Lung microvascular endothelial cell (primary cell): ENCODE data around the gene DDX28. TPM values are rescaled to one million over a fixed set of nuclear protein-coding genes. Genes with fewer than 3 reads are reported as not detected.
"Not testable (repeated sequence)": the region's sequence is repeated elsewhere in the genome, so short reads cannot be mapped to it uniquely, and the experiment has no call there.

Experiments used
- DNase-seq, 2 donors: peaks; one replicate each; pipeline versions ENCODE4 v3.0.0 to v3.0.0-alpha.2; 2010; ENCODE audit warnings: low read depth in 2 of 2
- total RNA-seq: library from RNA; depleted of rRNA; stranded (reverse); fragments of >200 nt; gene quantifications from 2 replicates; pipeline ENCODE4 v1.2.1, GENCODE V29; 2014

The DDX28 gene
- total RNA-seq, 1 donor from 2014 or later = 19.8 TPM

DNA sequence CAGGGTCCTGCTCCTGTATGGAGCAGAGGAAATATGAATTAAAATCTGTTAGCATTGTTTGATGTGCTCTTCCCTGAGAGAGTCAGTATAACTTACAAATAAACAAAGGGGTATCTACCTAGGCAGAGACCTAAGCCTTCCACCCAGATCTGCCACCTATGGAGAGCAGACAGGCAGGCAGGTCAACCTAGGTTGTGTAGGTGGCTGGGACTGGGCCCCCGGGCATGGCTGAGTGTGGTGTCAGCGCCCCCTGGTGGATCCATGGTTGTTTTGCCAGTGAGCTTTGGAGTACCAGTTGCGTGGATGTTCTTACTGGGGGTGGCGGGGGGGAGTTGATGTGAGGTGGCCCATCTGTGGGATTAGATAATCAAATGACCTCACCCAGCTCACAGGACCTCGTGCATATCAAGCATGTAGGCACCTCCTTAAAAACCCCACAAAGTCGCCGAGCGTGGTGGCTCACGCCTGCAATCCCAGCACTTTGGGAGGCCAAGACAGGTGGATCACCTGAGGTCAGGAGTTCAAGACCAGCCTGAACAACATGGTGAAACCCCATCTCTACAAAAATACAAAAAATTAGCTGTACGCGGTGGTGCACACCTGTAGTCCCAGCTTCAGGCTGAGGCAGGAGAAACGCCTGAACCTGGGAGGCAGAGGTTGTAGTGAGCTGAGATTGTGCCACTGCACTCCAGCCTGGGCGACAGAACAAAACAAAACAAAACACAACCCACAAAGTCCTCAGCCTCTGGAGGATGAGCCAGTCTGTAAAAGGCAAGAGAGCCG lies 17.7 kb upstream of the DDX28 start:
- DNase-seq = peak; percentile 77 to 90

- DNase-seq = no peak
Observed at GRCh38 chr16:68037841-68038597, 15.0 kb upstream of the DDX28 start.

- DNase-seq = peak in 1 of 2 donors; percentile 32
Observed at GRCh38 chr16:68035227-68035626, 12.2 kb upstream of the DDX28 start.

DNA sequence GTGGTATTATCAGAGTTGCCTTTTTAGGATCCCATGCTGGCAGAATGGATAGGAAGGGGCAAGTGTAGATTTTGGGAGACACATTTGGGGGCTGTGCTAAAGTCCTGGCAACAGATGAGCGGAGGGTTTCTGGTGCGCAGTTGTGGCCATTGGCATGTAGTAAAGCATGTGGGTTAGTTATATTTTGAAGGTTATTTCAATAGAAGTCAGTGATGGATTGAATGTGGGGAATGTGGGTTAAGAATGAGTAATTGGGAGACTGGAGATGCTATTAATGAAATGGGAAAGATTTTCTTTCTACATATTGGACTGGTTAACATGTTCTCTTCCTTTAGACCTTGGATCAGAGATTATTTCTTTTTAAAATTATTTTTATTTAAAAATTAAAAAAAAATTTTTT lies 10.1 kb upstream of the DDX28 start:
- DNase-seq = no peak

DNA sequence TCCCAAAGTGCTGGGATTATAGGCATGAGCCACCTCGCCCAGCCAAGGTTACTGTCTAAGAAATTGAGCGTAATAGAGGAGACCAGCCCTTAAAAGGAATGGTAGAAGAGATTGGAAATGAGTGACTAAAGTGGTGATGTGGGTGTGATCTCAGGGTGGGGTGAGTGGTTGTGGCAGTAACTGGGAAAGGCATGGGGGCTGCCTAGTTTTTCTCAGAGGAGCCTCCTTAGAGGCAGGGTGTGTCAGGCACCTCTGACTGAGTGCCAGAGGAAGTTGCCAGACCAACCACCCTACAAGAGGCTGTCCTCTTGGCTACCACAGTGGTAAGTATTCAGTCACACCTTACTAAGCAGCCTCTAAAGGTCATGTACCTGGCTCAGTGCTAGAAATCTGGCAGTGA lies 8.9 kb upstream of the DDX28 start:
- no peak for DNase-seq

GRCh38 chr16:68030108-68030507 lies 7.1 kb upstream of the DDX28 start:
- peak in 1 of 2 donors; percentile 57 for DNase-seq

DNA sequence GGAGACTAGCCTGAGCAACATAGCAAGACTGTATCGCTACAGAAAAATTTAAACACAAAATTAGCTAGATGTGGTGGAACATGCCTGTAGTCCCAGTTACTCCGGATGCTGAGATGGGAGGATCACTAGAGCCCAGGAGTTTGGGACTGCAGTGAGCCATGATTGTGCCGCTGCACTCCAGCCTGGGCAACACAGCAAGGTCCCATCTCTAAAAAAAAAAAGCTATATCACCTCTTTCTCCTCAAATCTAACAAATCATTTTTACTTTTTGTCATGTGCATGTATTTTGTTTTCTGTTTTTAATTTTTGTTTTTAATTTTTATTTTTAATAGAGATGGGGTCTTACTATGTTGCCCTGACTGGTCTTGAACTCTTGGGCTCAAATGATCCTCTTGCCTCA lies 6.0 kb upstream of the DDX28 start:
- no peak for DNase-seq

DNA sequence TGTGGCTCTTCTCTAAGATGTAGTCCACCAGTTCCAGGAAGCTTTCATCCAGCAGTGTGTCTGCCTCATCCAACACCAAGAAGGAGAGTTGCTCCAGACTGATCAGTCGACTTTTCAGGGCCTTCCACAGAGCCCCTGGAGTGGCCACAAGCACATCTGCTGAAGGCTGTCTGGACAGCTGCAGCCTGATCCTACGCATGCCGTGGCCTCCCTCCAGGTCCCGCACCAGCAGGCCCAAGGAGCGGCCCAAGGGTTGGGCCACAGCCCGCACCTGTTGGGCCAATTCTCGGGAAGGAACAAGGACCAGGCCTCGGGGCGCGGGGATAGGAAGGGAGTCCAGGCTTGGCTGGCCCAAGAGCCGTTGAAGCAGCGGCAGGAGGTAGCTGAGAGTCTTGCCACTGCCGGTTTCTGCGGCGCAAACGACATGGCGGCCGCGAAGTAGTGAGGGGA lies 729 bp downstream of the DDX28 start:
- no peak for DNase-seq

DNA sequence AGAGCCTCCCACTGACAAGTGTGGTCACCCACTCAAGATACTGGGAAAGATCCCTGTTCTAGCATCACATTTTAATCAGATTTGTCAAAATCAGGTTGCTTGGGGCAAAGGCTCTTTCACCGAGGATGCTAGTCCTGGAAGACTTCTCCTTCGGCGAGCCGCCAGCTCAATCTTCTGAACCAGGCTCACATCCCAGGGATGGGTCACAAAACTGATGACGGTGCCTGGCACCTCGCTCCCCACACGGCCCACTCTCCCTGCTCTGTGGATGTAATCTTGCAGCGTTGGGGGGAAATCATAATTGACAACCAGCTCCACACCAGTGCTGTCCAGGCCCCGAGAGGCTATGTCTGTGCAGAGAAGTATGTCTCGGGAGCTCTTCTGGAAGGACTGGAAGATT lies 1.5 kb downstream of the DDX28 start:
- no peak for DNase-seq

GRCh38 chr16:68019167-68019680 lies 3.8 kb downstream of the DDX28 start:
- DNase-seq = no peak

GRCh38 chr16:68015681-68016080 lies 7.4 kb downstream of the DDX28 start, which contains the start of gene DPEP2NB:
DPEP2NB (minus strand) TSS chr16:68015911; CDS start chr16:68015770, 141 bp downstream.
- no peak for DNase-seq

GRCh38 chr16:68013440-68013839 lies 9.6 kb downstream of the DDX28 start:
- peak; percentile 53 to 72 for DNase-seq

DNA sequence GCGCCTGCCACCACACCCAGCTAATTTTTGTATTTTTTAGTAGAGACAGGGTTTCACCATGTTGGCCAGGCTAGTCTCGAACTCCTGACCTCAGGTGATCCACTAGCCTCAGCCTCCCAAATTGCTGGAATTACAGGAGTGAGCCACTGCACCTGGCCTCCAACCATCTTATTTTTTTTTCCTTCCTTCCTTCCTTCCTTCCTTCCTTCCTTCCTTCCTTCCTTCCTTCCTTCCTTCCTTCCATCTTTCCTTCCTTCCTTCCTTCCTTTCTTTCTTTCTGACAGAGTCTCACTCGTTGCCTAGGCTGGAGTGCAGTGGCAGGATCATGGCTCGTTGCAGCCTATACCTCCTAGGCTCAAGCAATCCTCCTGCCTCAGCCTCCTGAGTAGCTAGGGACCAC lies 13.2 kb downstream of the DDX28 start:
- not testable (repeated sequence) for DNase-seq

GRCh38 chr16:68009157-68009735 lies 13.8 kb downstream of the DDX28 start:
- no peak for DNase-seq

DNA sequence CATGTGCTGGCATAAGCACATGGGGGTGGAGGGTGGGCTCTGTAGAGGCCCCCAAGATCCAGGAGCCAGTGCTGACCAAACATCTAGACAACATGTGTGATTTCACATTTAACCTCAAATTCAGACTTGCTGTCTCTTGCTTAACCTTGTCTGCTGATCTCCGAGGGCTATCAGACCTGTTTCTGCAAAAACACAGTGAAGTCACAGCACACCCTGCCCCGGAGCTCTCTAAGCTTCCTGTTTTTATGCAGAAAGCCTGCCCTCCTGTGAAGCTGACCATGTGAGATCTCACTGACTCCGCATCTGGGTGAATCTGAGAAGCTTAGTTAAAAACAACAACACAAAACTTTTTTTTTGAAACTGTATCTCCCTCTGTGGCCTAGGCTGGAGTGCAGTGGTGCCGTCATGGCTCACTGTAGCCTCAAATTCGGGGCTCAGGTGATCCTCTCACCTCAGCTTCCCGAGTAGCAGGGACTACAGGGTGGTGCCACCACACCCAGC lies 17.2 kb downstream of the DDX28 start:
- DNase-seq = peak; percentile 86 to 95

DNA sequence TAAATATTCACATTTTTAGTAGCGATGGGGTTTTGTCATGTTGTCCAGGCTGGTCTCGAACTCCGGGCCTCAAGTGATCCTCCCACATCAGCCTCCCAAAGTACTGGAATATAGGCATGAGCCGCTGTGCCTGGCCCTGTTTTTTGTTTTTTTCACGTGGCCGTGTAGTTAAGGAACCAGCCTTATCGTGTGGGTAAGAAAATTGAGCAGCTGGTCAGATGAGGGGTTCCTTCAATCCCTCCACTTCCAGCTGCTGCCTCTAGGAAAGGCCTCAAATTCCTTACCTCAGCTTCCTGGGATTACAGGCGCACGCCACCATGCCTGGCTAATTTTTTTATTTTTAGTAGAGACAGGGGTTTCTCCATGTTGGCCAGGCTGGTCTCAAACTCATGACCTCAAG lies 17.8 kb downstream of the DDX28 start:
- DNase-seq = no peak

DNA sequence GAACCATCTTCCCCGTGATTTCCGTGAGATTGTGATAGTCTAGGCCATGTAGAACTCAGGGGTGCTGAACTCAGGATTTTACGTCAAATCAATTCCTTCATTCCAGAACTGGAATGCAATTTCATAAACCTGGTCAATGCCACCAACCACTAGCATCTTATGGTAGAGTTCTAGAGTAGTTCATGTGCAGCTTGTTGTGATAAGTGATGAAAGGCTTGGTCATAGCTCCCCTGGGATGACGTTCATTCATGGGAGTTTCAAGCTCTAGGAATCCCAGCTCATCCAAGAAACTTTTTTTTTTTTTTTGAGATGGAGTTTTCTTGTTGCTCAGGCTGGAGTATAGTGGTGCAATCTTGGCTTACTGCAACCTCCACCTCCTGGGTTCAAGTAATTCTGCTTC lies 20.0 kb downstream of the DDX28 start:
- DNase-seq = no peak

DNA sequence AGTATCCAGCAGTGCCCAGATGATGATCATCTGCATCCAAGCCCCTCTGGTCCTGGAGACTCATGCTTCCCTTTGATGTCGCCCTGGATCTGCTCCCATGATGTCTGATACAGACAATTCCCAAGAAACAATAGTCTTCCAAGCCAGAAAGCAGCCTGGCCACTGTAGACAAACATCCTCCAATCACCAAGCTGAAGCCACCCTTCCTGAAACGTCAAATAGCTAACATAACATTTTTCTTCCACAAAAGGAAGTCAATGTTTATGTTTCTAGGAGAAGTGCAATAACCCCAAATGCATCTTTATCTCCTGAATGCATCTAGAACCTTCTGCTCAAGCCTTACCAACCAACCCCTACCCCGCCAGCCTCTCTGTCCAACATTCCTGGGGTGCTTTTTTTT lies 22.6 kb downstream of the DDX28 start:
- peak in 1 of 2 donors; percentile 76 for DNase-seq

DNA sequence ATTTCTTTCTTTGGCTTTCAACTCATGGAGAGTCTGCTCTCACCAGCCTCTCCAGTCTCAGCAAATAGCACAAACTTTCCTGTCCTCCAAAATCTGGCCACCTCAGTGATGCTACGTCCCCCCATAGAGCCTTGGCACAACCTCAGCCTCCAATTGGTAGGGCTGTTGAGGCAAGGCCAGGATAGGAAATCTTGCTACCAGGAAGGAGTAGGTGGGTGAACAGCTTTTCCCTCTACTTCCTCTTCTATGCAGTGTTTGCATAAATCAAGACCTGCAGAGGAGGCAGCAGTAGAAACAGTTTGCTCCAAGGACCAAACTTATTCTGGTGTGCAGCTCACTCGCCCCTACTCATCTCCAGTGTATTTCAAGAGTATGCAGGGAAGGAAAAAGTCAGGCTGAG lies 23.0 kb downstream of the DDX28 start:
- DNase-seq = no peak

DNA sequence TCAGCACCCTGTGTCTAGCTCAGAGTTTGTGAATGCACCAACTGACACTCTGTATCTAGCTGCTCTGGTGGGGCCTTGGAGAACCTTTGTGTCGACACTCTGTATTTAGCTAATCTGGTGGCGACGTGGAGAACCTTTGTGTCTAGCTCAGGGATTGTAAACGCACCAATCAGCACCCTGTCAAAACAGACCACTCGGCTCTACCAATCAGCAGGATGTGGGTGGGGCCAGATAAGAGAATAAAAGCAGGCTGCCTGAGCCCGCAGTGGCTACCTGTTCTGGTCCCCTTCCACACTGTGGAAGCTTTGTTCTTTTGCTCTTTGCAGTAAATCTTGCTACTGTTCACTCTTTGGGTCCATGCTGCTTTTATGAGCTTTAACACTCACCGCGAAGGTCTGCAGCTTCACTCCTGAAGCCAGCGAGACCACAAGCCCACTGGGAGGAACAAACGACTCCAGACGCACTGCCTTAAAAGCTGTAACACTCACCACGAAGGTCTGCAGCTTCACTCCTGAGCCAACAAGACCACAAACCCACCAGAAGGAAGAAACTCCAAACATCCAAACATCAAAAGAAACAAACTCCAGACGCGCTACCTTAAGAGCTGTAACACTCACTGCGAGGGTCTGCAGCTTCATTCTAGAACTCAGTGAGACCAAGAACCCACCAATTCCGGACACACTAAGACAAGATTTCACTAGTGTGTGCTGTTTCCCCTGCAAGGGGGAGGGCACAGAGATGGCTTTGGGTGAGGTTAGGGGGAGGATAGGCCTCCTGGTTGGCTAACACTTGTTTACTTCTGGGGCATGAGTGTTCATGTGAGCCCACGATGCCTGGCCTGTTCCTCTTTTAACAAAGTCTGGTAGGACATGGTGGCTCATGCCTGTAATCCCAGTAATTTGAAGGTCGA lies 24.0 kb downstream of the DDX28 start, which contains the start of gene DPEP2:
TSS of gene DPEP2 (minus strand) at position 706 of the 910 bp plus-strand sequence. CDS start 6,272 bp downstream, outside the sequence.
- DNase-seq = not testable (repeated sequence)
